Neutrophil (primary cell): ENCODE measurements around the gene TNS3.

Experiments used
- H3K27ac ChIP-seq: fragments of 200-600 bp; sonication (generic); 2 replicates; pipeline ENCODE4 v1.5.1; 2016; ENCODE audit warnings: mild to moderate bottlenecking, moderate library complexity
- H3K27me3 ChIP-seq: fragments of 200-600 bp; sonication (generic); 2 replicates; pipeline ENCODE4 v1.6.0; 2016; ENCODE audit warnings: mild to moderate bottlenecking
- H3K36me3 ChIP-seq: fragments of 200-600 bp; sonication (generic); 2 replicates; pipeline ENCODE4 v1.5.1; 2017
- H3K4me1 ChIP-seq, 2 experiments: fragments of 200-600 bp in 1 of 2; sonication (generic) in 1 of 2; 1 replicate in 1 of 2; 2 replicates in 1 of 2; pipeline versions ENCODE4 v1.5.1 to v1.6.1; 2013 to 2016; ENCODE audit warnings: low read depth in 1 of 2, low read length in 1 of 2, mild to moderate bottlenecking in 1 of 2, moderate library complexity in 1 of 2; ENCODE audit not compliant: control insufficient read depth in 1 of 2, insufficient read depth in 1 of 2
- H3K4me3 ChIP-seq, 2 experiments: fragments of 200-600 bp in 1 of 2; sonication (generic) in 1 of 2; 1 replicate in 1 of 2; 2 replicates in 1 of 2; pipeline ENCODE4 v1.5.1; 2013 to 2016; ENCODE audit warnings: low read depth in 1 of 2, low read length in 1 of 2, mild to moderate bottlenecking in 1 of 2, moderate library complexity in 1 of 2
- H3K9me3 ChIP-seq: fragments of 200-600 bp; sonication (generic); 2 replicates; pipeline ENCODE4 v1.5.1; 2016
- TF ChIP-seq, protein P1 (sequence below): fragments of 200-600 bp; sonication (generic); IDR thresholded peaks from 2 replicates; pipeline ENCODE4 v1.5.1; 2016; ENCODE audit warnings: antibody characterized with exemption

Gene TNS3

DNA sequence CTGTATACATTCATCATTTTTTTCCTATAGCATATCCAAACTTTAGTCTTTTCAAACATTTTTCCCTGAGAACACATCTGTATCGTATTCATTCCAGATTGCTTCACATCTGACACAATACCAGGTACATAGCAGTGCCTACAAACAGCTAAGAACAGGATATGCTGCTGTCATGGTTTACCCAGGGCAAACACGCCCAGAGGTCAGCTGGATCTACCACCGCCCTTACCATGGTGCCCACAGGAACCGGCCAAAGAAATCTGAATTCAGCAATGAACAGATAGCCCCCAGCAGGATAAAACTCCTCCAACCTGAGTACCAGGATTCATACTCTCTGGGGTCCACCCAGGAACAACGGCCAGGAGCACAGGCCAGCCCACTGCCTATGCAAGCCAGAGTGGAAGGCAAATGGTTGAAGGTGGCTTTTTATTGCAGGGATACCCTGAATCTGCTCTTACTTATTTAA, 43.0 kb downstream of the TNS3 start:
- H3K27me3 ChIP-seq, result peaks cover 56% of the 10 kb centered on the region
- no peak overlapping the region for H3K4me3 ChIP-seq
- TF ChIP-seq, protein P1, sequence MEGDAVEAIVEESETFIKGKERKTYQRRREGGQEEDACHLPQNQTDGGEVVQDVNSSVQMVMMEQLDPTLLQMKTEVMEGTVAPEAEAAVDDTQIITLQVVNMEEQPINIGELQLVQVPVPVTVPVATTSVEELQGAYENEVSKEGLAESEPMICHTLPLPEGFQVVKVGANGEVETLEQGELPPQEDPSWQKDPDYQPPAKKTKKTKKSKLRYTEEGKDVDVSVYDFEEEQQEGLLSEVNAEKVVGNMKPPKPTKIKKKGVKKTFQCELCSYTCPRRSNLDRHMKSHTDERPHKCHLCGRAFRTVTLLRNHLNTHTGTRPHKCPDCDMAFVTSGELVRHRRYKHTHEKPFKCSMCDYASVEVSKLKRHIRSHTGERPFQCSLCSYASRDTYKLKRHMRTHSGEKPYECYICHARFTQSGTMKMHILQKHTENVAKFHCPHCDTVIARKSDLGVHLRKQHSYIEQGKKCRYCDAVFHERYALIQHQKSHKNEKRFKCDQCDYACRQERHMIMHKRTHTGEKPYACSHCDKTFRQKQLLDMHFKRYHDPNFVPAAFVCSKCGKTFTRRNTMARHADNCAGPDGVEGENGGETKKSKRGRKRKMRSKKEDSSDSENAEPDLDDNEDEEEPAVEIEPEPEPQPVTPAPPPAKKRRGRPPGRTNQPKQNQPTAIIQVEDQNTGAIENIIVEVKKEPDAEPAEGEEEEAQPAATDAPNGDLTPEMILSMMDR, result no peak
- no peaks in the 10 kb centered on the region for H3K36me3 ChIP-seq
- no peak overlapping the region for H3K27ac ChIP-seq
- H3K9me3 ChIP-seq, result no peaks in the 10 kb centered on the region
- H3K4me1 ChIP-seq, result no peaks in the 10 kb centered on the region

DNA sequence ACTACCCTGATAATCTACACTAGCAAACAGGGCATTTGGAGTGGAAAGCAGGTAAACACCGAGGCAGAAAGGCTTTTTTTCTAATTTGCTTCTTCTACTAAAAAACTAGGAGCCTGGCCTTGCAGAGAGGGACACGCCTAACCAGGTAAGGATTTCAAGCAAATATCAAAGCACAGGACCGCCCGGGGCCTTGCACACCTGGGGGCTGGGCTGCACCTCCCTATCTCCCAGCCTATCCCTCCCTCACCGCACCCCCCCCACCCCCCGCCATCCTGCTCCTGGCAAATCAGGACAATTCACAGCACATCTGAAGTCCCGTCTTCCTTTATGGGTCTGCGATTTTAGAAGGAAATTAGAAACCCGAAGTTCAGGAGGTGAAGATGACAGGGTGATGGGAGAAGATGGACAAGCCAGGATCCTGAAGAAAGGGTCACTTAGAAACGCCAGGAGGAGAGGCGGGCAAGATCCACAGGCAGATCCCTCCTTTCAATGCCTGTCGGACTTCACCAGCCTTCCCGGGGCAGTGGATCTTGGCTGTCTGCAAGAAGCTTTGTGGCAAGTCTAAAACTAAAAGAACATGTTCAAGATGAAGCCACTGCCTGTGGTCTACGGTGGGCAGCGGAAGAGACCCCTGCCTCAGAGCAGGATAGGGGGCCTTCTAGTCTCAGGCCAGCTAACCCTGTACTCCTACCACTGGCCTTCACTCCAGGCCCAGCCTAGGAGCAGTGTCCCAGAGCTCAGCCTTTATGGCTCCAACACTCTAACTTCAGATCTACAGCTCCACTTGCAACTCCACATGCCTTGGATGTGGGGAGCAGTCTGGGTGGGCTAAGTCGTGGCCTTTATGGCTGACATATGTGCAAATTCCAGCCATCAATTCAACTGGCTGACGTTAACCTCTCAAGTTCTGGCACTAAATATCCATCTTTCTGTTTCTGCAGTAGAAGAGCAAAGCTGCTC, 43.9 kb downstream of the TNS3 start:
- no peaks in the 10 kb centered on the region for H3K4me1 ChIP-seq
- H3K36me3 ChIP-seq, result no peaks in the 10 kb centered on the region
- H3K27me3 ChIP-seq, result peaks cover 56% of the 10 kb centered on the region
- TF ChIP-seq, protein P1, result no peak
- no peak overlapping the region for H3K27ac ChIP-seq
- H3K9me3 ChIP-seq, result no peaks in the 10 kb centered on the region
- H3K4me3 ChIP-seq, result no peak overlapping the region

DNA sequence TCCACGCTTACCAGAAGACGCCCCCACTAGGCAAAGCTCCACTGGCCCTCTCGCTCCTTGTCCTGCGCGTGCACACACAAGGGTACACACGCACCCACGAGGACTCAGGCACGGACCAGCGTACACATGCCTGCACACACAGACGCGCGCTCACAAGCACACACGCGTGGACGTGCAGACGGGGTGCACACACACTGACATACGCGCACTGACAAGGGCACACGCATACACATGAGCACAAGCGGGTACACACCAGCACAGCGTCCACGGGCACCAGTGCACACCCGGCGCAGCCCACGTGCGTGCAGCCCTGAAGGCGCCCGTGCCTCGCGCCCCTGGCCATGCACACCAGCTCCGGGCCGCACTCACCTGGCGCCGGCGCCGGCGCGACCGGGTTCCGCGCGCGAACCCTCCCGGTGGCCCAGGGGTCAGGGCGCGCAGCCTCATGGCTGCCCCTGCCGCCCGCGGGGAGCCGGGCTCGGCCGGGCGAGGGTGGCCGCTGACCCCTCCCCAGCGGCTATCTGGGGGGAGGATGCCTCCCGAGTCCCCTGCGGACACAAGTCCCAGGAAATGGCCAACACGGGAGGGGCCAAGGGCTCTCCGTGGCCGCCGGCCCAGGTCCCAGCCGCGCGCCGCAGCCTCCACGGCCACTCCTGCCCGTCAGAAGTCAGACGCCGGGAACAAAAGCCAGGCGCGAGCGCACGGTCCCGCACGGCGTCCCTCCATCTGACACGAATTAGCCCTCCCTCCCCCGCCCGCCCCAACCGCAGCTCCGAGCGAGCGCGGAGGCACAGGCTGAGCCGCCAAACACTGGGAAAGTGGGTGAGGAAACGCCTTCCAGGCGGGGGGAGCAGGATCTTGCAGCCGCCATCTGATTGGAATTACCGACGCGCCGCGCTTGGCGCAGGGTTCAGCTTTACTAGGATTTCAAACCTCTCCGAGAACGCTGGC, 45.0 kb downstream of the TNS3 start:
- Histone ChIP-seq H3K36me3 (no peaks in the 10 kb centered on the region), H3K9me3 (no peaks in the 10 kb centered on the region), H3K4me3 (no peak overlapping the region), H3K27me3 (peaks cover 56% of the 10 kb centered on the region), H3K4me1 (no peaks in the 10 kb centered on the region), H3K27ac (no peak overlapping the region)
- TF ChIP-seq, protein P1, result no peak

DNA sequence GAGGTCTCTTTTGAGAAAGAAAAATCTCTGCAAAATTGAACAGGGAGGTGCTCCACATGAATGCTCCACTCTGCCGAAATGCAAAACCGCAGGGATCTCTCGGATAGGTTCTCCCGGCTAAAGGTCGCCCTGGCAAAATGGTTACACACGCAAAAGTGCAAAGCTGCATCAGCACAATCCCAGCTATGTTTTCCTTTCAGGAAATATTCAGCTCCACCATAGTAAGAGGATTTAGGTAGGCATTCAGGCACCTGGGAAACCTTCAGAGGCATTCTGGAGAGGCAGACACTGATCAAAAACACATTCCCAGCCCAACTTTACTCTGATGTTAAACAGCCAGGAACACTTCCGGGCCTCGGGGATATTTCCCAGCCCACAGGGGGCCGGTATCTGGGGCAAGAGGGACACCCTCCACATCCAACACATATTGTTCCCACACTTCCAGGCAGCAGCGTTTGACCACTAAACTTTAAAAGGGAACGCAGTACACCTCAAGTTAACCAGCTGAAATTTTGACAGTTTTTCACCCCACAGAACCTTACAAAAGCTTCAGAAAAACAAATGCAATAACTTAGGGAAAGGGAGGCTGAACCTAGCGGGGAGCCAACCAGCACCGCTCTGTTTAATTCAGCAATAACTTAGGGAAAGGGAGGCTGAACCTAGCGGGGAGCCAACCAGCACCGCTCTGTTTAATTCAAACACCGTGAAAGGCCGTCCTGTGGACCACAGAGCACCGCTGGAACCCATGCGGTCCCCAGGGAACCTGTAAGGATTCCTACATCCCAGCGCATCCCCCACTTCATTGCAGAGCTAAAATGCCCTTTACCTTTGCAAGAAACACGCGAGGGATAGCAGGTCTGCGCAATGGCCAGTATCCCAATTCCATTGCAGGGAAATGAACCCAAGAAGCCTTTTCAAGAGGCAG, 45.9 kb downstream of the TNS3 start:
- Histone ChIP-seq H3K27me3 (peaks cover 56% of the 10 kb centered on the region), H3K27ac (no peak overlapping the region), H3K4me3 (no peak overlapping the region), H3K9me3 (no peaks in the 10 kb centered on the region), H3K4me1 (no peaks in the 10 kb centered on the region), H3K36me3 (no peaks in the 10 kb centered on the region)
- TF ChIP-seq, protein P1, result no peak
